Upper lobe of left lung (tissue), 6 donors: ENCODE results near the gene RHOV. TPM values are rescaled to one million over a fixed set of nuclear protein-coding genes. Genes with fewer than 3 reads are reported as not detected.

ENCODE experiments used
- ATAC-seq, 2 donors: fragments of 200-7000 bp; cut with Tn5 transposase; one replicate each; pipeline ENCODE4 v1.9.1; 2022; ENCODE audit warnings: mild to moderate bottlenecking in 2 of 2, moderate library complexity in 2 of 2; ENCODE audit not compliant: low FRiP score in 2 of 2
- DNase-seq, 2 donors: peaks; one replicate each; pipeline ENCODE4 v3.0.0-alpha.2; 2019 to 2020
- H3K27ac ChIP-seq, 4 donors: fragments of 200-600 bp; sonication (generic); one replicate each; pipeline ENCODE4 v1.5.1; 2016 to 2019
- H3K27me3 ChIP-seq, 4 donors: fragments of 200-600 bp; sonication (generic); one replicate each; pipeline ENCODE4 v1.5.1; 2017 to 2019
- H3K36me3 ChIP-seq, 4 donors: fragments of 200-600 bp; sonication (generic); one replicate each; pipeline ENCODE4 v1.5.1; 2016 to 2019
- H3K4me1 ChIP-seq, 4 donors: fragments of 200-600 bp; sonication (generic); one replicate each; pipeline ENCODE4 v1.5.1; 2018 to 2019
- H3K4me3 ChIP-seq, 4 donors: fragments of 200-600 bp; sonication (generic); one replicate each; pipeline ENCODE4 v1.5.1; 2017 to 2019; ENCODE audit warnings: mild to moderate bottlenecking in 2 of 4, moderate library complexity in 1 of 4
- H3K9me3 ChIP-seq, 4 donors: fragments of 200-600 bp; sonication (generic); one replicate each; pipeline ENCODE4 v1.5.1; 2018 to 2019
- CTCF ChIP-seq, 6 experiments: fragments of 450-650 bp in 4 of 6; fragments of 200-600 bp in 2 of 6; sonication (generic) in 2 of 6; IDR thresholded peaks; one replicate each; pipeline ENCODE4 v1.5.1; 2016 to 2019; ENCODE audit warnings: antibody characterized with exemption in 6 of 6
- EP300 ChIP-seq, 4 donors: sonication (generic); formaldehyde crosslinking; IDR thresholded peaks; one replicate each; pipeline ENCODE4 v1.5.1; 2017; ENCODE audit warnings: antibody characterized with exemption in 4 of 4, control low read depth in 2 of 4
- POLR2A ChIP-seq, 4 donors: fragments of 450-650 bp; IDR thresholded peaks; one replicate each; pipeline ENCODE4 v1.5.1; 2016 to 2017; ENCODE audit warnings: antibody characterized with exemption in 4 of 4, mild to moderate bottlenecking in 2 of 4
- POLR2AphosphoS5 ChIP-seq, 2 donors: sonication (generic); formaldehyde crosslinking; IDR thresholded peaks; one replicate each; pipeline ENCODE4 v1.5.1; 2017; ENCODE audit warnings: antibody characterized with exemption in 2 of 2
- WGBS, 2 donors: methylation state at CpG; one replicate each; pipeline ENCODE4 v1.1.5; 2017 to 2018; 5-methylcytosine and 5-hydroxymethylcytosine counted together
- total RNA-seq, 6 donors: library from RNA; depleted of rRNA in 4 of 6; stranded (reverse); fragments of >200 nt in 4 of 6; gene quantifications; one replicate each; pipeline versions ENCODE4 v1.1.0 to v1.2.1, GENCODE V29; 2016 to 2021
- donor health status: DM: no; HTN: no; CAD: no; lungs with moderate emphysema.
- donor health status: DM: no; HTN: yes; CAD: no; lungs with severe emphysema.

RHOV gene
- total RNA-seq, 6 donors from 2014 or later, result 0.46 to 2.1 (median 0.77) TPM; not detected in 3

DNA sequence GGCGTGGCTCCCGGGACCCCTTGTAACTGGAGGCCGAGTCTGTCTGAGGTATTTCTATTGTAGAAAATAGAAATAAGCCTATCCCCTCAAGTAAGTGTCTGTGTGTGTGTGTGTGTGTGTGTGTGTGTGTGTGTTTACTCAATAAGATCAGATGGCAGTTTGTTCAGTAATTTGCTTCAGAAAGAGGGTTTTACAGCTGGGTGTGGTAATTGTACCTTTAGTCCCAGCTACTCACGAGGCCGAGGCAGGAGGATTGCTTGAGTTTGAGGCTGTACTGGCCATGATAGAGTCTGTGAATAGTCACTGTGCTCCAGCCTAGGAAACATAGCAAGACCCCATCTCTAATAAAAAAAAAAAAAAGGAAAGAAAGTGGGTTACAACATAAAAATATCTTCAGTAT, 21.5 kb downstream of the RHOV start:
- TF ChIP-seq CTCF (IDR thresholded peaks at IDR 0.05), result no peak
- no peak for TF ChIP-seq POLR2A (IDR thresholded peaks at IDR 0.05)
- no peaks in the 10 kb centered on the region for H3K9me3 ChIP-seq
- ATAC-seq (no peak), DNase-seq (no peak)
- peaks cover 3 to 36% (median 28%) of the 10 kb centered on the region in 4 donors for H3K36me3 ChIP-seq
- WGBS, 2 donors, result 61 to 75% methylated on average over 5 of the region's 5 CpGs
- H3K4me3 ChIP-seq, result no peak overlapping the region
- H3K27ac ChIP-seq, result no peak overlapping the region
- peaks cover 2 to 21% (median 15%) of the 10 kb centered on the region in 4 donors for H3K4me1 ChIP-seq
- H3K27me3 ChIP-seq, result no peaks in the 10 kb centered on the region

GRCh38 chr15:40850576-40851112, 23.4 kb downstream of the RHOV start:
- no peak overlapping the region for H3K27ac ChIP-seq

GRCh38 chr15:40847223-40847961, 26.6 kb downstream of the RHOV start:
- H3K36me3 ChIP-seq, result peaks cover 0 to 3% (median 0%) of the 10 kb centered on the region in 4 donors
- ATAC-seq, result peak; percentile 81 to 88
- peaks cover 25 to 54% (median 37%) of the 10 kb centered on the region in 4 donors for H3K4me1 ChIP-seq
- no peaks in the 10 kb centered on the region for H3K9me3 ChIP-seq
- H3K4me3 ChIP-seq, result peak overlapping the region in 2 of 4 donors; percentile 69 to 81
- peak in 1 of 2 donors; percentile 93 for DNase-seq
- peaks cover 0 to 11% (median 4%) of the 10 kb centered on the region in 4 donors for H3K27me3 ChIP-seq
- peak overlapping the region; percentile 51 to 84 (median 80) for H3K27ac ChIP-seq
- TF ChIP-seq POLR2A (IDR thresholded peaks at IDR 0.05) (peak in 1 of 4 donors; percentile 49), EP300 (IDR thresholded peaks at IDR 0.05) (no peak), POLR2AphosphoS5 (IDR thresholded peaks at IDR 0.05) (peak in 1 of 2 donors; percentile 7), CTCF (IDR thresholded peaks at IDR 0.05) (peak in 3 of 6 experiments; percentile 9 to 44 (median 32))
- 63 to 67% methylated on average over 6 to 7 of the region's 7 CpGs for whole genome bisulfite sequencing, 2 donors

More at GRCh38 chr15:40850576-40851112, 23.4 kb downstream of the RHOV start:
- H3K9me3 ChIP-seq, result no peaks in the 10 kb centered on the region
- H3K4me3 ChIP-seq, result no peak overlapping the region
- 85 to 91% methylated on average over 8 of the region's 8 CpGs for WGBS, 2 donors
- TF ChIP-seq CTCF (IDR thresholded peaks at IDR 0.05) (no peak), POLR2AphosphoS5 (IDR thresholded peaks at IDR 0.05) (no peak), POLR2A (IDR thresholded peaks at IDR 0.05) (no peak), EP300 (IDR thresholded peaks at IDR 0.05) (no peak)
- DNase-seq (no peak), ATAC-seq (no peak)
- H3K27me3 ChIP-seq, result no peaks in the 10 kb centered on the region
- H3K4me1 ChIP-seq, result peaks cover 10 to 30% (median 23%) of the 10 kb centered on the region in 4 donors
- peaks cover 0 to 25% (median 23%) of the 10 kb centered on the region in 4 donors for H3K36me3 ChIP-seq

DNA sequence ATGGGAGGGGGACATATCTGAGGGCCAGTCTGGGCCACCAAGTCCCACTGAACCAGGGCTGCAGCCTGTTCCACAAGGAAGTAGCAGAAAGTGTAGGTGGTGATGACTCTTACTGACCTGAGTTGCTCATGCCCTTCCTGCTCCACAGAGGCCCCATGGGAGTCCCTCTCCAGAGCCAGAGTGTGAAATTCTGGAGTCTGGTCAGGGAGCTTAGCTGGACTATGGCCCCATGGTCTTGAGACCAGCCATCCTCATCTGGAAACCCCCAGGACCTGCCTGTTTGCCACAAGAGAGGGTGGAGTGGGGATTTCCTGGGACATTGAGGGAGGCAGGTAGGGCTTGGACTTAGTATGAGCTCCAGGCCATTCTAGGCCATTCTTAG, 27.2 kb downstream of the RHOV start:
- peaks cover 0 to 3% (median 0%) of the 10 kb centered on the region in 4 donors for H3K36me3 ChIP-seq
- peaks cover 0 to 11% (median 4%) of the 10 kb centered on the region in 4 donors for H3K27me3 ChIP-seq
- peaks cover 25 to 54% (median 37%) of the 10 kb centered on the region in 4 donors for H3K4me1 ChIP-seq
- TF ChIP-seq CTCF (IDR thresholded peaks at IDR 0.05) (no peak), POLR2AphosphoS5 (IDR thresholded peaks at IDR 0.05) (no peak), EP300 (IDR thresholded peaks at IDR 0.05) (no peak), POLR2A (IDR thresholded peaks at IDR 0.05) (no peak)
- H3K4me3 ChIP-seq, result peak overlapping the region in 3 of 4 donors; percentile 54 to 81 (median 69)
- DNase-seq, result peak in 1 of 2 donors; percentile 37
- peak overlapping the region; percentile 51 to 84 (median 80) for H3K27ac ChIP-seq
- no peak for ATAC-seq
- H3K9me3 ChIP-seq, result no peaks in the 10 kb centered on the region
